SH-SY5Y (cell line): Measurements from ENCODE around the gene RERE.

ENCODE experiments used
- GATA2 ChIP-seq: IDR thresholded peaks from 2 replicates; pipeline ENCODE4 v1.6.1; 2011; ENCODE audit warnings: mild to moderate bottlenecking, low read depth, low read length
- GATA3 ChIP-seq: IDR thresholded peaks from 2 replicates; pipeline ENCODE4 v1.6.1; 2011; ENCODE audit warnings: low read depth, mild to moderate bottlenecking, low read length, moderate library complexity

Gene RERE

GRCh38 chr1:8727809-8728213 lies 89.6 kb downstream of the RERE start:
- no peak for TF ChIP-seq GATA3
- TF ChIP-seq GATA2 = no peak

GRCh38 chr1:8723010-8723409 lies 94.4 kb downstream of the RERE start:
- TF ChIP-seq GATA2 (no peak), GATA3 (no peak)

- no peak for TF ChIP-seq GATA2
- no peak for TF ChIP-seq GATA3
Measured at GRCh38 chr1:8722366-8722765, 95.1 kb downstream of the RERE start.

- TF ChIP-seq GATA2 = no peak
- TF ChIP-seq GATA3 = no peak
Measured at GRCh38 chr1:8721679-8722324, 95.6 kb downstream of the RERE start.

- TF ChIP-seq GATA2 (no peak), GATA3 (no peak)
Measured at GRCh38 chr1:8720347-8720746, 97.1 kb downstream of the RERE start.

- 0 out of 2 replicates have a peak, but pooled peaks have one; percentile 4 for TF ChIP-seq GATA2
- TF ChIP-seq GATA3 = no peak
Measured at GRCh38 chr1:8718850-8719361, 98.5 kb downstream of the RERE start.

- TF ChIP-seq GATA3 = no peak
- TF ChIP-seq GATA2 = no peak
Measured at GRCh38 chr1:8717148-8717547, 100.3 kb downstream of the RERE start.

GRCh38 chr1:8716238-8716637 lies 101.2 kb downstream of the RERE start:
- TF ChIP-seq GATA3 (no peak), GATA2 (no peak)

- no peak for TF ChIP-seq GATA2
- TF ChIP-seq GATA3 = no peak
Measured at GRCh38 chr1:8714173-8714572, 103.3 kb downstream of the RERE start.

GRCh38 chr1:8712413-8713231 lies 104.8 kb downstream of the RERE start:
- no peak for TF ChIP-seq GATA3
- TF ChIP-seq GATA2 = no peak

GRCh38 chr1:8711873-8712412 lies 105.5 kb downstream of the RERE start:
- TF ChIP-seq GATA3 = no peak
- TF ChIP-seq GATA2 = no peak

- TF ChIP-seq GATA3 = no peak
- no peak for TF ChIP-seq GATA2
Measured at GRCh38 chr1:8711151-8711550, 106.3 kb downstream of the RERE start.

- TF ChIP-seq GATA3 (no peak), GATA2 (no peak)
Measured at GRCh38 chr1:8708259-8708658, 109.2 kb downstream of the RERE start.

GRCh38 chr1:8706995-8707396 lies 110.4 kb downstream of the RERE start:
- TF ChIP-seq GATA3 (peak; percentile 58; the same call in 1 of the 2 replicates), GATA2 (peak; percentile 87)

GRCh38 chr1:8706291-8706690 lies 111.1 kb downstream of the RERE start:
- TF ChIP-seq GATA2 = no peak
- TF ChIP-seq GATA3 = no peak
